Stimulated activated CD4-positive, alpha-beta T cell treated with anti-CD3 and anti-CD28 coated beads, TNF-alpha, amount 100 ng/mL, for 1 hour (primary cell): ENCODE data around the gene ANKLE2.
"Not testable (repeated sequence)": the region's sequence is repeated elsewhere in the genome, so short reads cannot be mapped to it uniquely, and the experiment has no call there.

Source experiments
- DNase-seq, 3 donors: peaks; one replicate each; pipeline ENCODE4 v3.0.0-alpha.2; 2020; ENCODE audit warnings: low read depth in 3 of 3, low spot score in 1 of 3

The ANKLE2 gene

GRCh38 chr12:132692030-132692429 lies 69.6 kb downstream of the ANKLE2 start:
- DNase-seq = not testable (repeated sequence)

GRCh38 chr12:132690112-132690511 lies 71.5 kb downstream of the ANKLE2 start:
- DNase-seq = no peak

GRCh38 chr12:132689227-132689626 lies 72.4 kb downstream of the ANKLE2 start:
- DNase-seq = no peak

- DNase-seq = peak; percentile 87 to 95 (median 89)
These were observed 74.1 kb downstream of the ANKLE2 start, which contains the start of the genes POLE and PXMP2 for GRCh38 chr12:132687211-132688164. Gene POLE (minus strand): TSS chr12:132687342. CDS start chr12:132687315, 27 bp downstream. Gene PXMP2 (plus strand): TSS chr12:132687587. CDS start chr12:132687671, 84 bp downstream.

- no peak for DNase-seq
These were observed 74.8 kb downstream of the ANKLE2 start for GRCh38 chr12:132686825-132687210.

- DNase-seq = no peak
These were observed 76.2 kb downstream of the ANKLE2 start for GRCh38 chr12:132685400-132685799.

- no peak for DNase-seq
These were observed 84.1 kb downstream of the ANKLE2 start for GRCh38 chr12:132677492-132677891.

- no peak for DNase-seq
These were observed 85.7 kb downstream of the ANKLE2 start for GRCh38 chr12:132675757-132676432.
